ENCODE measurements around the gene ZBTB7C. TPM values are rescaled to one million over a fixed set of nuclear protein-coding genes. Genes with fewer than 3 reads are reported as not detected.

ZBTB7C gene
- total RNA-seq, 1 donor from 2014 or later, result 0.11 TPM

GRCh38 chr18:48122376-48122775 lies 286.8 kb downstream of the ZBTB7C start:
- H3K36me3 Mint-ChIP-seq (ENCODE audit: unreplicated experiment), result no peaks in the 10 kb centered on the region
- peaks cover 87% of the 10 kb centered on the region for H3K27me3 Mint-ChIP-seq (ENCODE audit: unreplicated experiment)
- DNase-seq (ENCODE audit: extremely low spot score, unreplicated experiment), result no peak
- TF ChIP-seq CTCF (IDR thresholded peaks at IDR 0.05), result no peak
- H3K4me1 Mint-ChIP-seq (ENCODE audit: unreplicated experiment), result no peaks in the 10 kb centered on the region
- H3K9me3 Mint-ChIP-seq (ENCODE audit: unreplicated experiment), result no peaks in the 10 kb centered on the region
- no peak overlapping the region for H3K4me3 Mint-ChIP-seq (ENCODE audit: unreplicated experiment)
- no peak overlapping the region for H3K27ac Mint-ChIP-seq (ENCODE audit: unreplicated experiment)

- no peaks in the 10 kb centered on the region for H3K4me1 Mint-ChIP-seq (ENCODE audit: unreplicated experiment)
- H3K27ac Mint-ChIP-seq (ENCODE audit: unreplicated experiment), result no peak overlapping the region
- H3K4me3 Mint-ChIP-seq (ENCODE audit: unreplicated experiment), result no peak overlapping the region
- peaks cover 89% of the 10 kb centered on the region for H3K27me3 Mint-ChIP-seq (ENCODE audit: unreplicated experiment)
- H3K9me3 Mint-ChIP-seq (ENCODE audit: unreplicated experiment), result no peaks in the 10 kb centered on the region
- no peak for DNase-seq (ENCODE audit: extremely low spot score, unreplicated experiment)
- H3K36me3 Mint-ChIP-seq (ENCODE audit: unreplicated experiment), result no peaks in the 10 kb centered on the region
- no peak for TF ChIP-seq CTCF (IDR thresholded peaks at IDR 0.05)
Measured at GRCh38 chr18:48121752-48122151, 287.4 kb downstream of the ZBTB7C start.

- no peaks in the 10 kb centered on the region for H3K4me1 Mint-ChIP-seq (ENCODE audit: unreplicated experiment)
- H3K9me3 Mint-ChIP-seq (ENCODE audit: unreplicated experiment), result no peaks in the 10 kb centered on the region
- H3K27ac Mint-ChIP-seq (ENCODE audit: unreplicated experiment), result no peak overlapping the region
- H3K36me3 Mint-ChIP-seq (ENCODE audit: unreplicated experiment), result no peaks in the 10 kb centered on the region
- H3K4me3 Mint-ChIP-seq (ENCODE audit: unreplicated experiment), result no peak overlapping the region
- TF ChIP-seq CTCF (IDR thresholded peaks at IDR 0.05), result no peak
- DNase-seq (ENCODE audit: extremely low spot score, unreplicated experiment), result no peak
- H3K27me3 Mint-ChIP-seq (ENCODE audit: unreplicated experiment), result peaks cover 72% of the 10 kb centered on the region
Measured at GRCh38 chr18:48119204-48119603, 290.0 kb downstream of the ZBTB7C start.

- no peak for TF ChIP-seq CTCF (IDR thresholded peaks at IDR 0.05)
- no peak for DNase-seq (ENCODE audit: extremely low spot score, unreplicated experiment)
- no peak overlapping the region for H3K27ac Mint-ChIP-seq (ENCODE audit: unreplicated experiment)
- H3K9me3 Mint-ChIP-seq (ENCODE audit: unreplicated experiment), result no peaks in the 10 kb centered on the region
- H3K4me1 Mint-ChIP-seq (ENCODE audit: unreplicated experiment), result no peaks in the 10 kb centered on the region
- H3K36me3 Mint-ChIP-seq (ENCODE audit: unreplicated experiment), result no peaks in the 10 kb centered on the region
- no peak overlapping the region for H3K4me3 Mint-ChIP-seq (ENCODE audit: unreplicated experiment)
- H3K27me3 Mint-ChIP-seq (ENCODE audit: unreplicated experiment), result peaks cover 67% of the 10 kb centered on the region
Measured at GRCh38 chr18:48116873-48117630, 292.1 kb downstream of the ZBTB7C start.

GRCh38 chr18:48116017-48116416 lies 293.2 kb downstream of the ZBTB7C start:
- Mint-ChIP-seq H3K27ac (ENCODE audit: unreplicated experiment) (no peak overlapping the region), H3K27me3 (ENCODE audit: unreplicated experiment) (peaks cover 64% of the 10 kb centered on the region), H3K4me1 (ENCODE audit: unreplicated experiment) (no peaks in the 10 kb centered on the region), H3K36me3 (ENCODE audit: unreplicated experiment) (no peaks in the 10 kb centered on the region), H3K9me3 (ENCODE audit: unreplicated experiment) (no peaks in the 10 kb centered on the region), H3K4me3 (ENCODE audit: unreplicated experiment) (no peak overlapping the region)
- no peak for DNase-seq (ENCODE audit: extremely low spot score, unreplicated experiment)
- no peak for TF ChIP-seq CTCF (IDR thresholded peaks at IDR 0.05)

Data from osteocyte (in vitro differentiated cells).